ENCODE measurements around the gene SCAP. TPM values are rescaled to one million over a fixed set of nuclear protein-coding genes. Genes with fewer than 3 reads are reported as not detected.
"Not testable (repeated sequence)": the region's sequence is repeated elsewhere in the genome, so short reads cannot be mapped to it uniquely, and the experiment has no call there.

SCAP gene
- total and polyA plus RNA-seq, 8 donors, result 52.8 to 84.3 (median 58.9) TPM

GRCh38 chr3:47517937-47518336 is 42.2 kb upstream of the SCAP start:
- intact Hi-C loops (cut with DNase I), result no loop called here
- DNase-seq (no peak), ATAC-seq (no peak)
- Histone ChIP-seq H3K4me3 (no peak overlapping the region), H3K9me3 (no peaks in the 10 kb centered on the region), H3K27me3 (no peaks in the 10 kb centered on the region), H3K36me3 (no peaks in the 10 kb centered on the region), H3K4me1 (peaks cover 3 to 12% of the 10 kb centered on the region in 2 donors), H3K27ac (no peak overlapping the region)
- TF ChIP-seq CTCF (IDR thresholded peaks at IDR 0.05), result no peak

GRCh38 chr3:47515864-47516319 is 40.2 kb upstream of the SCAP start:
- H3K27ac ChIP-seq, result no peak overlapping the region
- peaks cover 0 to 2% of the 10 kb centered on the region in 2 donors for H3K36me3 ChIP-seq
- no peak overlapping the region for H3K4me3 ChIP-seq
- intact Hi-C loops (cut with DNase I), result no loop called here
- peaks cover 0 to 22% of the 10 kb centered on the region in 2 donors for H3K4me1 ChIP-seq
- H3K9me3 ChIP-seq, result no peaks in the 10 kb centered on the region
- DNase-seq (no peak), ATAC-seq (no peak)
- TF ChIP-seq CTCF (IDR thresholded peaks at IDR 0.05), result no peak
- no peaks in the 10 kb centered on the region for H3K27me3 ChIP-seq

GRCh38 chr3:47515100-47515499 is 39.4 kb upstream of the SCAP start:
- no peak for ATAC-seq

GRCh38 chr3:47513125-47513929 is 37.6 kb upstream of the SCAP start, which contains the start of gene ELP6:
TSS of gene ELP6 (minus strand) at chr3:47513712. CDS start at chr3:47513590, 122 bp downstream.
- Histone ChIP-seq H3K27ac (peak within 1 kb of the TSS; percentile 94 to 96), H3K36me3 (peaks cover 0 to 28% of the 10 kb centered on the region in 2 donors), H3K27me3 (no peaks in the 10 kb centered on the region), H3K9me3 (no peaks in the 10 kb centered on the region), H3K4me1 (peaks cover 0 to 22% of the 10 kb centered on the region in 2 donors), H3K4me3 (peak within 1 kb of the TSS; percentile 63 to 79)
- DNase-seq (peak; percentile 98 to 99 (median 98)), ATAC-seq (peak; percentile 99)
- TF ChIP-seq CTCF (IDR thresholded peaks at IDR 0.05), result peak; percentile 36 to 37
- intact Hi-C loops (cut with DNase I), result no loop called here

More at GRCh38 chr3:47515100-47515499, 39.4 kb upstream of the SCAP start:
- Histone ChIP-seq H3K36me3 (peaks cover 0 to 10% of the 10 kb centered on the region in 2 donors), H3K27me3 (no peaks in the 10 kb centered on the region), H3K9me3 (no peaks in the 10 kb centered on the region), H3K4me1 (peaks cover 0 to 22% of the 10 kb centered on the region in 2 donors), H3K4me3 (no peak overlapping the region), H3K27ac (no peak overlapping the region)
- no peak for DNase-seq
- intact Hi-C loops (cut with DNase I), result no loop called here
- TF ChIP-seq CTCF (IDR thresholded peaks at IDR 0.05), result no peak

- Histone ChIP-seq H3K4me3 (peak overlapping the region; percentile 63 to 79), H3K9me3 (no peaks in the 10 kb centered on the region), H3K4me1 (peaks cover 0 to 22% of the 10 kb centered on the region in 2 donors), H3K27me3 (no peaks in the 10 kb centered on the region), H3K36me3 (peaks cover 0 to 35% of the 10 kb centered on the region in 2 donors), H3K27ac (peak overlapping the region; percentile 94 to 96)
- intact Hi-C loops (cut with DNase I), result no loop called here
- no peak for TF ChIP-seq CTCF (IDR thresholded peaks at IDR 0.05)
- peak; percentile 25 for ATAC-seq
- DNase-seq, result peak; percentile 23 to 78 (median 30)
Measured at GRCh38 chr3:47512416-47513124, 36.8 kb upstream of the SCAP start.

GRCh38 chr3:47505267-47505666 is 29.5 kb upstream of the SCAP start:
- intact Hi-C loops (cut with DNase I); DNase-seq; H3K27ac ChIP-seq; H3K4me3 ChIP-seq; H3K4me1 ChIP-seq; H3K27me3 ChIP-seq; H3K9me3 ChIP-seq; ATAC-seq: not testable (repeated sequence)
- H3K36me3 ChIP-seq, result peaks cover 0 to 83% of the 10 kb centered on the region in 2 donors

Measured in left lung (tissue), 10 donors.